Naive thymus-derived CD4-positive, alpha-beta T cell (primary cell): ENCODE data around the gene KRTAP24-1. TPM values are rescaled to one million over a fixed set of nuclear protein-coding genes. Genes with fewer than 3 reads are reported as not detected.

Source experiments
- ATAC-seq: fragments of 150-1000 bp; cut with Tn5 transposase; 2 replicates; pipeline ENCODE4 v1.10.0; 2021; ENCODE audit warnings: mild to moderate bottlenecking, moderate library complexity
- CTCF ChIA-PET: fragments of 350-600 bp; sonication (Branson Sonifier 250); formaldehyde crosslinking; loops from one replicate; lab custom pipeline; 2021; ENCODE audit warnings: antibody characterized with exemption; lab: Charles Lee
- POLR2A ChIA-PET: fragments of 350-600 bp; sonication (Branson Sonifier 250); formaldehyde crosslinking; loops from one replicate; lab custom pipeline; 2021; ENCODE audit warnings: antibody characterized with exemption, inconsistent platforms; lab: Charles Lee
- DNase-seq, 9 donors: peaks; one replicate each; pipeline versions ENCODE4 v3.0.0 to v3.0.0-alpha.2; 2020 to 2022; ENCODE audit warnings: mixed read lengths in 1 of 9
- H3K27ac ChIP-seq: one replicate; pipeline ENCODE4 v1.7.0; 2013; ENCODE audit warnings: mild to moderate bottlenecking, low read depth, low read length, moderate library complexity
- H3K27me3 ChIP-seq, 2 donors: one replicate each; pipeline ENCODE4 v1.7.0; 2013; ENCODE audit warnings: low read length in 2 of 2, mild to moderate bottlenecking in 2 of 2, moderate library complexity in 2 of 2; ENCODE audit not compliant: control insufficient read depth in 2 of 2, insufficient read depth in 2 of 2
- H3K36me3 ChIP-seq, 3 experiments: 1 replicate in 2 of 3; 2 replicates in 1 of 3; pipeline ENCODE4 v1.7.0; 2013; ENCODE audit warnings: low read length in 3 of 3, mild to moderate bottlenecking in 3 of 3, moderate library complexity in 1 of 3; ENCODE audit not compliant: insufficient read depth in 3 of 3, control insufficient read depth in 2 of 3
- H3K4me1 ChIP-seq, 2 donors: one replicate each; pipeline ENCODE4 v1.7.0; 2013; ENCODE audit warnings: low read length in 2 of 2, mild to moderate bottlenecking in 2 of 2, moderate library complexity in 1 of 2; ENCODE audit not compliant: control insufficient read depth in 2 of 2, insufficient read depth in 2 of 2
- H3K4me3 ChIP-seq: 2 replicates; pipeline ENCODE4 v1.7.0; 2013; ENCODE audit warnings: mild to moderate bottlenecking, low read length
- H3K9me3 ChIP-seq, 3 experiments: 1 replicate in 2 of 3; 2 replicates in 1 of 3; pipeline ENCODE4 v1.7.0; 2013; ENCODE audit warnings: low read length in 3 of 3; ENCODE audit not compliant: control insufficient read depth in 2 of 3
- H3K27ac Mint-ChIP-seq, 9 donors: one replicate each; pipeline ENCODE4 v1.8.0; 2020 to 2022; ENCODE audit warnings: mixed read lengths in 9 of 9, mild to moderate bottlenecking in 8 of 9, moderate library complexity in 5 of 9, inconsistent platforms in 2 of 9
- H3K27me3 Mint-ChIP-seq, 5 donors: one replicate each; pipeline ENCODE4 v1.8.0; 2021 to 2022; ENCODE audit warnings: mixed read lengths in 5 of 5, mild to moderate bottlenecking in 1 of 5
- H3K36me3 Mint-ChIP-seq, 5 donors: one replicate each; pipeline ENCODE4 v1.8.0; 2020 to 2022; ENCODE audit warnings: mixed read lengths in 5 of 5, mild to moderate bottlenecking in 3 of 5, inconsistent platforms in 1 of 5
- H3K4me1 Mint-ChIP-seq, 7 donors: one replicate each; pipeline ENCODE4 v1.8.0; 2020 to 2022; ENCODE audit warnings: mixed read lengths in 7 of 7, mild to moderate bottlenecking in 3 of 7, inconsistent platforms in 1 of 7
- H3K4me3 Mint-ChIP-seq, 10 donors: one replicate each; pipeline ENCODE4 v1.8.0; 2020 to 2022; ENCODE audit warnings: mild to moderate bottlenecking in 10 of 10, mixed read lengths in 10 of 10, moderate library complexity in 6 of 10, inconsistent platforms in 2 of 10
- H3K9me3 Mint-ChIP-seq, 11 donors: one replicate each; pipeline ENCODE4 v1.8.0; 2020 to 2022; ENCODE audit warnings: mixed read lengths in 11 of 11, mild to moderate bottlenecking in 4 of 11, inconsistent platforms in 1 of 11, moderate library complexity in 1 of 11
- intact Hi-C, 2 donors: fragments of 100-400 bp; cut with micrococcal nuclease; formaldehyde crosslinking; loops; one replicate each; pipeline ENCODE4 v1.15.1; 2023
- polyA plus RNA-seq, 2 donors: library from polyadenylated mRNA; unstranded; fragments of 300-500 nt; fragmentation: Illumina TruSeq; gene quantifications; one replicate each; pipeline ENCODE4 v1.2.3, GENCODE V29; 2021
- total RNA-seq, 6 experiments: library from RNA in 5 of 6; stranded (reverse) in 5 of 6; gene quantifications; 1 replicate in 5 of 6; 2 replicates in 1 of 6; pipeline ENCODE4 v1.2.3 and lab custom pipeline; 2021 to 2026

The KRTAP24-1 gene
- total and polyA plus RNA-seq, 7 experiments from 2014 or later = not detected

DNA sequence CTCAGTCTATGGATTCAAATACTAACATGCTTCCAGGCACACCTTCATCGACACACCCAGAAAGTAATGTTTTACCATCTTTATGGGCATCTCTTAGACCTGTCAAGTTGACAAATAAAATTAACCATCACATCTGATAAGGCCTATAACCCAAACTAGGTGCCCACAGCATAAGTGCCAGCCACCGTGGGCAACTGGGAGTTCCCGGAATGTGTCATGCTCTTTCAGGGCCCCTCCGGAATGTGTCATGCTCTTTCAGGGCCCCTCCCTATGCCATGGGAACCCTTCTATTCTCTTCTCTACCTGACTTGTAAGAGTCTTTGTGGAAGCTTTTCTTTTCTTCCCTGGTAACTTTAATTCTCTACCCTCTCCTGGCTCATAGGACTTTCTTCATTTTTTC lies 26.6 kb downstream of the KRTAP24-1 start:
- Histone ChIP-seq H3K4me1 (no peaks in the 10 kb centered on the region), H3K9me3 (no peaks in the 10 kb centered on the region), H3K36me3 (no peaks in the 10 kb centered on the region), H3K27me3 (no peaks in the 10 kb centered on the region), H3K4me3 (no peak overlapping the region), H3K27ac (no peak overlapping the region)
- peaks cover 0 to 11% (median 0%) of the 10 kb centered on the region in 11 donors for H3K9me3 Mint-ChIP-seq
- no peaks in the 10 kb centered on the region for H3K4me1 Mint-ChIP-seq
- H3K4me3 Mint-ChIP-seq = no peak overlapping the region
- intact Hi-C loops = no loop called here
- H3K36me3 Mint-ChIP-seq = no peaks in the 10 kb centered on the region
- H3K27me3 Mint-ChIP-seq = peaks cover 0 to 13% (median 0%) of the 10 kb centered on the region in 5 donors
- no peak overlapping the region for H3K27ac Mint-ChIP-seq
- ChIA-PET POLR2A (no interaction called here), CTCF (no interaction called here)
- ATAC-seq = no peak
- no peak for DNase-seq

DNA sequence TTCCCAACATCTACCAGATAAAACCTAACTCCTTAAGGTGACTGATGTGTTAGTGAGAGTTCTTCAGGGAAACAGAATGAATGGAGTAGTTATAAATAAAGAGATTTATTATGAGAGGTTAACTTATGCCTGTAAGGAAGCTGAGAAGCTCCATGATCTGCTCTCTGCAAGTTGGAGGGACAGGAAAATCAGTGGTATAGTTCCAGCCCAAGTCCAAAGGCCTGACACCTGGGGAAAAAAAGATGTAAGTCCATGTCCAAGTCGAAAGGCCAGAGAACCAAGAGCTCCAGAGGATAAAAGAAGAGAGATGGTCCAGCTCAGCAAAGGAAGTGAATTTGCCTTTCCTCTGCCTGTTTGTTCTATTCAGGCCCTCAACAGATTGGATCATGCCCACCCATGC lies 27.1 kb downstream of the KRTAP24-1 start:
- no peaks in the 10 kb centered on the region for H3K36me3 ChIP-seq
- Mint-ChIP-seq H3K27me3 (peaks cover 0 to 17% (median 0%) of the 10 kb centered on the region in 5 donors), H3K9me3 (peaks cover 0 to 15% (median 0%) of the 10 kb centered on the region in 11 donors), H3K4me1 (no peaks in the 10 kb centered on the region), H3K36me3 (no peaks in the 10 kb centered on the region), H3K27ac (no peak overlapping the region), H3K4me3 (no peak overlapping the region)
- no peak overlapping the region for H3K4me3 ChIP-seq
- H3K27me3 ChIP-seq = no peaks in the 10 kb centered on the region
- no peaks in the 10 kb centered on the region for H3K4me1 ChIP-seq
- no peak for DNase-seq
- ChIA-PET CTCF (no interaction called here), POLR2A (no interaction called here)
- intact Hi-C loops = no loop called here
- no peak overlapping the region for H3K27ac ChIP-seq
- no peak for ATAC-seq
- H3K9me3 ChIP-seq = no peaks in the 10 kb centered on the region

DNA sequence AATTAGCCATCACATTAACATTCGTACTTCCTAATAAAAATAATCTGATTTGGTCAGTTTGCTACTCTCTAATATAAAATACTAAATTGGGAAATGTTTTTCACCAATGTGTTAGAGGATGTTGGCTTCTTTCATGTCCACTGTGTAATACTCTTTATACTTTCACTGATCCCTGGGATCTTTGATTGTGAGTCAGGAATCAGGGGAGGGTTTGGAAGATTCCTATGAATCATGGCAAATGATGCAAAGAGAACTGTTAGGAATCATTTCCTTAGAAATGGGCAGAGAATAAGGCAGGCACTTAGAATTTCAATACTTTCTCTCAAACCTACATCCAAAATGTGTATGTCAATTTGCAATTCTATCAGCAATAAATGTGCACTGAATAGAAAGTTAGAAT lies 31.0 kb downstream of the KRTAP24-1 start:
- Mint-ChIP-seq H3K27me3 (peaks cover 0 to 17% (median 0%) of the 10 kb centered on the region in 5 donors), H3K27ac (no peak overlapping the region), H3K4me3 (no peak overlapping the region), H3K36me3 (no peaks in the 10 kb centered on the region), H3K9me3 (peaks cover 0 to 23% (median 0%) of the 10 kb centered on the region in 11 donors), H3K4me1 (no peaks in the 10 kb centered on the region)
- Histone ChIP-seq H3K36me3 (no peaks in the 10 kb centered on the region), H3K27ac (no peak overlapping the region), H3K27me3 (no peaks in the 10 kb centered on the region), H3K4me3 (no peak overlapping the region), H3K9me3 (no peaks in the 10 kb centered on the region), H3K4me1 (no peaks in the 10 kb centered on the region)
- intact Hi-C loops = no loop called here
- ChIA-PET CTCF (no interaction called here), POLR2A (no interaction called here)
- ATAC-seq (no peak), DNase-seq (no peak)

DNA sequence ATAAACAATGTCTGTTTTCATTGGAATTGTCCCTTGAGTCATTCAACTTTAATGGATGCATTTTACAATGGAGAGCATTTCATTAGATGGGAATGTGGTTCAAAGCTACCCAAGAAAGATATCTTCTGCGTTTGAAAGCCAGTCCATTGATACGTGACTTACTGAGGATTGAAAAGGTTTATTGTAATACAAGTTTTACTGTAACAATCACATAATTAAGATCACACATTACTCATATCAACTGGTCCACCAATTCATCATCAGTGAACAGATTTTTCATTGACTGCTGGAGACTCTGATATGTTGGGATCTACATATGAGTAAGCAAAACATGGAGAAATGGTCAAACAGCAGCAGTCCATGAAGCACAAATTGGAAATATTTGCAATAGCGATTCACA lies 32.8 kb downstream of the KRTAP24-1 start:
- no peaks in the 10 kb centered on the region for H3K4me1 ChIP-seq
- POLR2A ChIA-PET = no interaction called here
- ATAC-seq (no peak), DNase-seq (no peak)
- no peaks in the 10 kb centered on the region for H3K27me3 ChIP-seq
- Mint-ChIP-seq H3K9me3 (peaks cover 0 to 23% (median 0%) of the 10 kb centered on the region in 11 donors), H3K27ac (no peak overlapping the region), H3K4me1 (no peaks in the 10 kb centered on the region), H3K36me3 (no peaks in the 10 kb centered on the region), H3K27me3 (peaks cover 0 to 17% (median 5%) of the 10 kb centered on the region in 5 donors), H3K4me3 (no peak overlapping the region)
- CTCF ChIA-PET = no interaction called here
- no peak overlapping the region for H3K4me3 ChIP-seq
- H3K27ac ChIP-seq = no peak overlapping the region
- intact Hi-C loops = no loop called here
- H3K9me3 ChIP-seq = no peaks in the 10 kb centered on the region
- H3K36me3 ChIP-seq = no peaks in the 10 kb centered on the region

DNA sequence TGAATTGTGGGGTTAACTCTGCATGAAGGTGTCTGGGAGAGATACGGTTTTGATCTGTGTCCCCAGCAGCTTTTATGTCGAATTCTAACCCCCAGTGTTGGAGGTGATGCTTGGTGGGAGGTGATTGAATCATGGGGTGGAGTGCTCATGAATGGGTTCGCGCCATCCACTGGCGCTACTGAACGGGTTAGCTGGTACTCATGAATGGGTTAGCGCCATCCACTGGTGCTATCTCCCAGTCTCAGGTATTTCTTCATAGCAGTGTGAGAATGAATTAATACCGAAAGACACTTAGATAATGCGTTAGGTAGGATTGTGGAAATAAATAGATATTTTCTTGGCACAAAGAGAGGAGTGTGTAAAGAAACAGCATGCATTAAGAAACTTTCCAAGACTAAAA lies 33.9 kb downstream of the KRTAP24-1 start:
- no peak overlapping the region for H3K4me3 ChIP-seq
- ChIA-PET POLR2A (no interaction called here), CTCF (no interaction called here)
- H3K9me3 ChIP-seq = no peaks in the 10 kb centered on the region
- intact Hi-C loops = no loop called here
- ATAC-seq (no peak), DNase-seq (no peak)
- no peaks in the 10 kb centered on the region for H3K4me1 Mint-ChIP-seq
- peaks cover 0 to 27% (median 6%) of the 10 kb centered on the region in 5 donors for H3K27me3 Mint-ChIP-seq
- H3K36me3 ChIP-seq = no peaks in the 10 kb centered on the region
- no peak overlapping the region for H3K27ac ChIP-seq
- no peak overlapping the region for H3K4me3 Mint-ChIP-seq
- no peaks in the 10 kb centered on the region for H3K27me3 ChIP-seq
- H3K27ac Mint-ChIP-seq = no peak overlapping the region
- H3K4me1 ChIP-seq = no peaks in the 10 kb centered on the region
- peaks cover 0 to 23% (median 0%) of the 10 kb centered on the region in 11 donors for H3K9me3 Mint-ChIP-seq
- no peaks in the 10 kb centered on the region for H3K36me3 Mint-ChIP-seq

GRCh38 chr21:30245061-30245460 lies 37.7 kb downstream of the KRTAP24-1 start:
- H3K4me3 ChIP-seq = no peak overlapping the region
- H3K4me1 Mint-ChIP-seq = no peaks in the 10 kb centered on the region
- intact Hi-C loops = no loop called here
- H3K4me1 ChIP-seq = no peaks in the 10 kb centered on the region
- no peak for DNase-seq
- peaks cover 0 to 20% (median 12%) of the 10 kb centered on the region in 5 donors for H3K27me3 Mint-ChIP-seq
- CTCF ChIA-PET = no interaction called here
- H3K36me3 ChIP-seq = no peaks in the 10 kb centered on the region
- H3K27me3 ChIP-seq = no peaks in the 10 kb centered on the region
- no peak for ATAC-seq
- H3K9me3 ChIP-seq = no peaks in the 10 kb centered on the region
- H3K9me3 Mint-ChIP-seq = peaks cover 0 to 8% (median 0%) of the 10 kb centered on the region in 11 donors
- no peaks in the 10 kb centered on the region for H3K36me3 Mint-ChIP-seq
- no peak overlapping the region for H3K4me3 Mint-ChIP-seq
- no peak overlapping the region for H3K27ac Mint-ChIP-seq
- H3K27ac ChIP-seq = no peak overlapping the region
- POLR2A ChIA-PET = no interaction called here

GRCh38 chr21:30243691-30244090 lies 39.1 kb downstream of the KRTAP24-1 start:
- Histone ChIP-seq H3K36me3 (no peaks in the 10 kb centered on the region), H3K4me3 (no peak overlapping the region), H3K27me3 (no peaks in the 10 kb centered on the region), H3K9me3 (no peaks in the 10 kb centered on the region), H3K4me1 (no peaks in the 10 kb centered on the region), H3K27ac (no peak overlapping the region)
- Mint-ChIP-seq H3K27ac (no peak overlapping the region), H3K4me1 (no peaks in the 10 kb centered on the region), H3K27me3 (peaks cover 0 to 20% (median 10%) of the 10 kb centered on the region in 5 donors), H3K36me3 (no peaks in the 10 kb centered on the region), H3K4me3 (no peak overlapping the region), H3K9me3 (peaks cover 0 to under 1% (median 0%) of the 10 kb centered on the region in 11 donors)
- DNase-seq (no peak), ATAC-seq (no peak)
- ChIA-PET CTCF (no interaction called here), POLR2A (no interaction called here)
- intact Hi-C loops = no loop called here
